Measurements from ENCODE around the gene ABO. TPM values are rescaled to one million over a fixed set of nuclear protein-coding genes. Genes with fewer than 3 reads are reported as not detected.

Gene ABO
- total RNA-seq, 1 donor from 2014 or later, result 0.58 TPM

DNA sequence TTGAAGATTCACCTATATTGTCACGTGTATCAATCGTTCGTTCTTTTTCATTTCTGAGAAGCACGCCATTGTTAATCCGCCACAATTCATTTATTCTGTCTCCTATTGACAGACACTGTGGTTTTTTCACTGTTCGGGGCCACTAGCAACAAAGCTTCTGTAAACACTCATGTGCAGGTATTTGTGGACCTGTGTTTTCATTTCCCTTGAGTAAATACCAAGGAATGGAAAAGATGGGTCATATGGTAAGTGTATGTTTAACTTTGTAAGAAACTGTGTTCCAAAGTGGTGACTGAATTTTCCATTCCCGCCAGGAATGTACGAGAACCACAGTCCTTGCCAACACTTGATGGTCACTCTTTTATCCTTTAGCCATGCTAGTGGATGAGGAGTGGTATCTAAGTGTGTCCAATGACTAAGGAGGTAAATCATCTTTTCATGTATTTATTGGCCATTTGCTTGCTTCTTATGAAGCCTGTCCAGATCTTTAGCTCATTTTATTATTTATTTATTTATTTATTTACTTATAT lies 10.7 kb downstream of the ABO start:
- Mint-ChIP-seq H3K27me3 (peaks cover 11% of the 10 kb centered on the region), H3K27ac (no peak overlapping the region), H3K9me3 (no peaks in the 10 kb centered on the region), H3K36me3 (ENCODE audit: low read depth) (no peaks in the 10 kb centered on the region), H3K4me1 (no peaks in the 10 kb centered on the region), H3K4me3 (no peak overlapping the region)
- no peak for DNase-seq
- intact Hi-C loops (cut with micrococcal nuclease), result no loop called here

DNA sequence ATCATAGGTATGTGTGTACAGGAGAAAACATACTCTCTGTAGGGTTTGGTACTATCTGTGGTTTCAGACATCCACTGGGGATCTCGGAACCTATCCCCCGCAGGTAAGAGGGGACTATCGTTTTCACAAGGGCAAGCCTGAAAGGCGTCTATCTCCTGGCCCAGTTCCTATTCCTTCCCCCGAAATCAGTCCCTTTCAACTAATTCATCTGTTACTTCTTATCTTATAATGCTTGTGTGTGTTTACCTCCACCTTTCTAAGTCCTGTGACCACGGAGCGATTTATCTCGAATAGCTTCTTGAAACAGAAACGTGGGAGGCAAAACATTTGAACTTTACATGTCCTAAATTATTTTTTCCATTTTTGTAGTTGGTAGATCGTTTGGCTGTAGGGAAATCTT lies 11.4 kb downstream of the ABO start:
- no peaks in the 10 kb centered on the region for H3K4me1 Mint-ChIP-seq
- intact Hi-C loops (cut with micrococcal nuclease), result no loop called here

DNA sequence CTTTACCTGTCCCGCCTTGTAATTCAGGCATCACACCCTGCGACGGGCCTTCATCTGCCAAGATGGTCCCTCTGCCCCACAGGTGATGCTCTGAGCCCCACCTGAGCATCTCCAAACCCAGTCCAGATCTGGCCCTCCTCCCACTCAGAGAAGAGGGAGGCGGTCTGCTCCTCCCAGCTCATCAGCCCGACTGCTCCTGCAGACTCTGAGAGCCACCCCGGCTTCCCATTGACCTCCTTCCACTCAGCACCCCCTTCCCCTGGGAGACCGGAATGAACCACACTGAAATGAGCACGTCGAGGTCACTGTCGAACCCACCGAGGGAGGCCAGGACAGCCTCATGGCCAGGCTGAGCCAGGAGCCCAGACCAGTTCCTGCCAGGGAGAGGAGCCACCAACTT lies 12.8 kb downstream of the ABO start:
- Mint-ChIP-seq H3K36me3 (ENCODE audit: low read depth) (no peaks in the 10 kb centered on the region), H3K4me1 (no peaks in the 10 kb centered on the region), H3K4me3 (no peak overlapping the region), H3K9me3 (no peaks in the 10 kb centered on the region), H3K27ac (no peak overlapping the region), H3K27me3 (peaks cover 6% of the 10 kb centered on the region)
- no peak for DNase-seq
- intact Hi-C loops (cut with micrococcal nuclease), result no loop called here

More for the DNA sequence above, 11.4 kb downstream of the ABO start:
- H3K27ac Mint-ChIP-seq, result no peak overlapping the region
- no peaks in the 10 kb centered on the region for H3K9me3 Mint-ChIP-seq
- no peak for DNase-seq
- peaks cover 10% of the 10 kb centered on the region for H3K27me3 Mint-ChIP-seq
- H3K36me3 Mint-ChIP-seq (ENCODE audit: low read depth), result no peaks in the 10 kb centered on the region
- H3K4me3 Mint-ChIP-seq, result no peak overlapping the region

DNA sequence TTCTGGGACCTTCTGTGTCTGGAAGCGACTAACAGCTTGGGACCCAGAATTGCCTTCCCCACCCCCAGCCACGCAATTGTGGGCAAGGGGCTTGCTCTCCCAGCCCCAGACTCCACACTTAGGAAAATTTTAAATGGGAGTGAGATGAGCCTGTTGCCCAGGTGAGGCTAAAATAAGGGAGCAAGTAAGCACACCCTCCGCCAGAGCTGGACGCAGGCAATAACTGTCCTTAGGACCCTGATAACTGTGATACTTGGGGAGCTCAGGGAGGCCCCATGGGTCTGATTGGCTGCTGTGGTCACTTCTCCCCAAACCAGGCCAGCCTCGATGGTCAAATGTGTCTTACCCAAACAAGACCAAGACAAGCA lies 13.3 kb downstream of the ABO start:
- Mint-ChIP-seq H3K4me1 (no peaks in the 10 kb centered on the region), H3K36me3 (ENCODE audit: low read depth) (no peaks in the 10 kb centered on the region), H3K4me3 (no peak overlapping the region), H3K9me3 (no peaks in the 10 kb centered on the region), H3K27me3 (peaks cover 3% of the 10 kb centered on the region), H3K27ac (no peak overlapping the region)
- intact Hi-C loops (cut with micrococcal nuclease), result no loop called here
- no peak for DNase-seq

DNA sequence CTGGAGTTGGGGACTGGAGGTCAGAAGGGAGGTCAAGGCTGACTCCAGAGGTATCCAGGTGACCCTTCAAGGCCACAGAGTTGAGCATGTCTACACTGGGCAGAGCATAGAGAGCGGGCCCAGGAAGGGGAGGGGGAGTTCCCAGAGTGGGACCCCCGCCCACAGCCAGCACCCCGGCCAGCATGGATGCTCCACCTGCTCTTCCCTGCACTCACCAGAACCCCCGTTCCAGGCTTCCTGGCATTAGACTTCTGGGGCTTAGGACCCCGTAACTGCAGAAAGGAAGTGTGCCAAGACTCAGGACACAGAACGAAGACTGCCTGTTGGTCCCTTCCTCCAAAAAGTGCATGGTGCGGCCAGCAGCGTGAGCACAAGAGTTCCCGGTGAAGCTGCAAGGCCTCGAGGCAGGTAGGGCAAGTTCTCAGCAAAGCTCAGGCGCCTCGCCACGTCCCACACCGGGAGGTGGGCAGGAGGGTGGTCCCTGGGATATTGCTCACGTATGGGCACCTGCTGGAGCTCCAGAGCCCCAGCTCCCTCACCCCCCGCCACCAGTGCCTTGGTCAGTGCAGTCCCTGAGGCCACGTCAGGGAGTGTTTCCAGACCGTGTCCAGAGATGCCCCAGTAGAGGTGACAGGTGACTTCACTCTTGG lies 13.8 kb downstream of the ABO start:
- H3K4me1 Mint-ChIP-seq, result no peaks in the 10 kb centered on the region
- no peaks in the 10 kb centered on the region for H3K36me3 Mint-ChIP-seq (ENCODE audit: low read depth)
- H3K4me3 Mint-ChIP-seq, result no peak overlapping the region
- no peak overlapping the region for H3K27ac Mint-ChIP-seq
- H3K27me3 Mint-ChIP-seq, result no peaks in the 10 kb centered on the region
- no peak for DNase-seq
- H3K9me3 Mint-ChIP-seq, result no peaks in the 10 kb centered on the region
- intact Hi-C loops (cut with micrococcal nuclease), result no loop called here

DNA sequence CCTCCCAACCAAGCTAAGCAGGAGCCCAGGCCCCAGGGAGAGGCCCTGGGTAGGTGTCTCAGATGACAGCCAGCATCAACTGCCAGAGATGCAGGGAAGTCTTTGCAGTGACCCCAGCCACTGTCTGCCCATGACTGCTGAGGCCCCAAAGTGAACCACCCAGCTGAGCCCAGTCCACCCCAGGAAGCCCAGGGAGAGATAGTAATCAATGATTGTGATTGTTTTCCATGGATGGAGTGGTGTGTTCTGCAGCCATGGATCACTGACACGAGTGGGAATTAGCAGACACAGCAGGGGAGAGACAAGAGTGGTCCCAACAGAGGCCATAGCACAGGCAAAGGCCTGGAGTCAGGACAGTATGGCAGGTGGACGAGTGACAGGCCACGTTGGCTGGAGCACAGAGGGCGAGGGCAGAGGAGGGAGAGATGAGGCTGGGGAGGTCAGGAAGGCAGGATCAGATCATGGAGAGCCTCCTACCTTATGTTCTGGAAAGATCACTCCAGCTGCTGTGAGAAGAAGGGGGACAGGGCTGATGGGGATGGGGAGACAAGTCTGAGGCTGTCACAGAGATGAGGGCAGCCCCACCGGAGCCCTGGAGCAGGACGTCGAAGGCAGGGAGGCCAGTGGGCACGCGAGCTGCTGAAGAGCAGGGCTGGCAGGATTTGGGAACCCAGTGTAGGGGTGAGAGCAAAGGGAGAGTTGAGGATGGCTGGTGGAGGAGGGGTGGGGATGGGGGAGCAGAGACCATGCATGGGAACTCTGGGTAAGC lies 14.5 kb downstream of the ABO start:
- Mint-ChIP-seq H3K36me3 (ENCODE audit: low read depth) (no peaks in the 10 kb centered on the region), H3K27me3 (no peaks in the 10 kb centered on the region), H3K4me1 (no peaks in the 10 kb centered on the region), H3K9me3 (no peaks in the 10 kb centered on the region), H3K4me3 (no peak overlapping the region), H3K27ac (no peak overlapping the region)
- intact Hi-C loops (cut with micrococcal nuclease), result no loop called here
- DNase-seq, result no peak

DNA sequence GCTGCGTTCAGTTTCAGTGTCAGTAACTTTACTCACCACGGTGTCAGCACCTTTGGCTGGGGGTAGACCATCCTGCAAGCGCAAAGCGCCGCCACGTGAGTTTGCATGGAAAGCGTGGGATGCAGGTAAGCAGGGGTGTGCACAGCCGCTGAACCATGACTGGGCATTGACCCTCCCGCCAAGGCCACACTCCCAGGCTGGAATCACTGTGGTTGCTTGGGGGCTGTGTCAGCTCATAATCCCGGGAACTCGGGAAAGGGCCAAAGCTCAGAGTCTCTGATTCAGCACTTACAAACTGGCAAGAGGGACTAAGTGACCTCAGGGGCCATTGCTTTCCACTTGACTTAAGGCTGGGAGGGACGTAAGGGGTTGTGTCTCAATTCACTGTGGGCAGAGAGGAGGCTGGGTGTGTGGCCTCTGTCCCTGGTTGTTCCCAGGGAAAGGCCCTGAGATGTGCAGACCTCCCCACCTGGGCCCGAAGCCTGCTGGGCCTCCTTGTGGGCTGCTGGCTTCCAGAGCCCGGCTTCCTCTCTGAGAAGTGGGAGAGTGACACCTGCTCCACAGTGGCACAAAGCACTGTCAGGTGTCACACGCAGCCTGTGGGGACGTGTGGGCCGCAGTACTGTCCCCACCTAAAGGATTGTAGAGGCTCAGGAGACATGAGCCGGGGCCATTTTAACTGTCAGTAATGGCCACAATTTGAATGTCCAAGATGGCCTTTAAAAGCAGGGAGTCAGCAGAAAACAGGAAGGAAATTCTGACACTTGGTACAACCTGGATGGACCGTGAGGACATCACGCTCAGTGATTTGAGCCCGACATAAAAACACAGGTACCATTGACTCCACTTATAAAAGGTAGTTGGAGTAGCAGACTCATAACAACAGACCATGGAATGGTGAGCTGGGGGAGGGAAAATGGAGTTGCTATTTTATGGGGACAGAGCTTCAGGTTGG lies 16.7 kb downstream of the ABO start:
- intact Hi-C loops (cut with micrococcal nuclease), result no loop called here
- no peak overlapping the region for H3K27ac Mint-ChIP-seq
- H3K36me3 Mint-ChIP-seq (ENCODE audit: low read depth), result no peaks in the 10 kb centered on the region

DNA sequence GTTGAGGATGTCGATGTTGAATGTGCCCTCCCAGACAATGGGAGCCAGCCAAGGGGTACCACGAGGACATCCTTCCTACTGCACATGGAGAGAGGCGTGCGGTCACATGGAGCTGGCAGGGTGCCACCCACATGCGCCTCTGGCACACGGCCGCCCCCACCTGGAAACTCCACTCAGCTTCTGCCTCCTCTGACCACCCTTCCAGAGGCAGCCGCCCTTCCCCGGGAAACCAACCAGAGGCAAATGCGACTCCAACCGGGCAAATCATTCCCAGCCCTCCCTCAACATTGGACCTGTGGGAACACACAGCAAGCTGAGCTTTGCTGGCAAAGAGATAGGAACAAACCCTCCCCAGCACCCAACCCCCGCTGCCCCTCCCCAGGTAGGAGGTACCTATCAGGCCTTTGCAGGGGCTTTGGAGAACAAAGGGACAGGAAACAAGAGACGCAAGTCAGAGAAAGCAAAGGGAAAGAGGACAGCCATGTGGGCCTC lies 17.5 kb downstream of the ABO start:
- H3K36me3 Mint-ChIP-seq (ENCODE audit: low read depth), result no peaks in the 10 kb centered on the region
- DNase-seq, result no peak
- H3K4me3 Mint-ChIP-seq, result no peak overlapping the region
- peaks cover 8% of the 10 kb centered on the region for H3K4me1 Mint-ChIP-seq
- intact Hi-C loops (cut with micrococcal nuclease), result no loop called here
- no peaks in the 10 kb centered on the region for H3K9me3 Mint-ChIP-seq
- no peak overlapping the region for H3K27ac Mint-ChIP-seq
- no peaks in the 10 kb centered on the region for H3K27me3 Mint-ChIP-seq

More for the DNA sequence above, 16.7 kb downstream of the ABO start:
- no peak for DNase-seq
- Mint-ChIP-seq H3K4me1 (peaks cover 2% of the 10 kb centered on the region), H3K27me3 (no peaks in the 10 kb centered on the region), H3K4me3 (no peak overlapping the region), H3K9me3 (no peaks in the 10 kb centered on the region)

DNA sequence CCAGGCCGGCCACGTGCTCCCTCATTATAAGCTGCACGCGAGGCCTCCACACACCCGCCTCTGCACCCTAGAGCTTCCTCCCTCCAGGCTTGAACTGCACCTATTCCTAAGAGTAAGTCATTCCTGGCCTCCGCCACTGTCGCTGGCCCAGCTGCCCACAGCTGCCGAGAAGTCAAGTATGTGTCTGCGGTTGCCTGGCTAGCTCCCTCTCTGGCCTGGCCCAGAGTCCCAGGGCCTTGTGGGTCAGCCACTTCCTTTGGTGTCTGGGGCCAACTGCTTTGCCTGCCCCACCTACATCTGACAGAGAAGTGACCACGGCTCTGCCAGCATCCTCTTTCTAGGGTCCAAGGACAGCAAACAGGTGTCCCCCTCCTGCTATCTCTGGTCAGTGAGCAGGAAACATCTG lies 18.3 kb downstream of the ABO start:
- Mint-ChIP-seq H3K4me1 (peaks cover 9% of the 10 kb centered on the region), H3K36me3 (ENCODE audit: low read depth) (no peaks in the 10 kb centered on the region), H3K27ac (no peak overlapping the region), H3K9me3 (no peaks in the 10 kb centered on the region), H3K27me3 (no peaks in the 10 kb centered on the region), H3K4me3 (no peak overlapping the region)
- DNase-seq, result no peak
- intact Hi-C loops (cut with micrococcal nuclease), result no loop called here

DNA sequence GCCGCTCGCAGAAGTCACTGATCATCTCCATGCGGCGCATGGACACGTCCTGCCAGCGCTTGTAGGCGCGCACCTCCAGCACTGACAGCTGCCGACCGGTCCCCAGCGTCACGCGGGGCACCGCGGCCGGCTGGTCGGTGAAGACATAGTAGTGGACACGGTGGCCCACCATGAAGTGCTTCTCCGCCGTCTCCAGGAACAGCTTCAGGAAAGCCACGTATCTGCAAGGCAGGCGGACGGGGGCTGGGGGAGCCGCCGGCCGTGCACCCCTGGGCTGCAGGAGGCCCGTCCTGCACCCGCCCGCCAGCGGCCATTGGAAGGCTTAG lies 18.9 kb downstream of the ABO start:
- intact Hi-C loops (cut with micrococcal nuclease), result no loop called here
- Mint-ChIP-seq H3K4me3 (no peak overlapping the region), H3K27ac (no peak overlapping the region), H3K4me1 (peaks cover 10% of the 10 kb centered on the region), H3K27me3 (no peaks in the 10 kb centered on the region), H3K9me3 (no peaks in the 10 kb centered on the region), H3K36me3 (ENCODE audit: low read depth) (no peaks in the 10 kb centered on the region)
- DNase-seq, result no peak

DNA sequence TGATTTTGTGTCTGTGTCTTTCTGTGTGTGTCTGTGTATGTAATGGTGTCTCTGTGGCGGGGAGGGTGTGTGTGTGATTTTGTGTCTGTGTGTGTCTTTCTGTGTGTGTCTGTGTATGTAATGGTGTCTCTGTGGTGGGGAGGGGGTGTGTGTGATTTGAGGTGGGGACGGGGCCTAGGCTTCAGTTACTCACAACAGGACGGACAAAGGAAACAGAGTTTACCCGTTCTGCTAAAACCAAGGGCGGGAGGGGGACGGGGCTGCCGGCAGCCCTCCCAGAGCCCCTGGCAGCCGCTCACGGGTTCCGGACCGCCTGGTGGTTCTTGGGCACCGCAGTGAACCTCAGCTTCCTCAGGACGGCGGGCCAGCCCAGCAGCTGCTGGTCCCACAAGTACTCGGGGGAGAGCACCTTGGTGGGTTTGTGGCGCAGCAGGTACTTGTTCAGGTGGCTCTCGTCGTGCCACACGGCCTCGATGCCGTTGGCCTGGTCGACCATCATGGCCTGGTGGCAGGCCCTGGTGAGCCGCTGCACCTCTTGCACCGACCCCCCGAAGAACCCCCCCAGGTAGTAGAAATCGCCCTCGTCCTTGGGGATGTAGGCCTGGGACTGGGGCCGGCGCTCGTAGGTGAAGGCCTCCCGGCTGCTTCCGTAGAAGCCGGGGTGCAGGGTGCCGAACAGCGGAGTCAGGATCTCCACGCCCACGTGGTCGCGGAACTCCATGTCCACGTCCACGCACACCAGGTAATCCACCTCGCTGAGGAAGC lies 19.4 kb downstream of the ABO start:
- intact Hi-C loops (cut with micrococcal nuclease), result no loop called here
- Mint-ChIP-seq H3K4me1 (peaks cover 10% of the 10 kb centered on the region), H3K4me3 (no peak overlapping the region), H3K9me3 (no peaks in the 10 kb centered on the region), H3K27ac (no peak overlapping the region), H3K36me3 (ENCODE audit: low read depth) (no peaks in the 10 kb centered on the region), H3K27me3 (no peaks in the 10 kb centered on the region)
- no peak for DNase-seq

DNA sequence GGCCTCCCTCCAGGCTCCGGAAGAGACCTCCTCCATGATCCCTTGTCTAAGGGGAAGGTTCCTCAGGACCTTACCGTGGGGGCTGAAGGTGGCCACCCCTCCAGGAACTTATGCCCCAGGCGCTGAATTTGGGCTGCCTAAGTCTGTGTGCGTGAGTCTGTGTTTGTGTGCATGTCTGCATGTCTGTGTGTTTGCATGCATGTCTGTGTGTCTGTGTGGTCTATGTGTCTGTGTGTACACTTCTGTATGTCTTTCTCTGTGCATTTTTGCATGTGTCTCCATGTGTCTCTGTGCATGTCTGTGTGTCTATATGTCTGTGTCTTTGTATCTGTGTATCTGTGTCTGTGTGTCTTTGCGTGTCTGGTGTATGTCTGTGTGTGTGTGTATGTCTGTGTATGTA lies 20.5 kb downstream of the ABO start:
- Mint-ChIP-seq H3K9me3 (no peaks in the 10 kb centered on the region), H3K36me3 (ENCODE audit: low read depth) (no peaks in the 10 kb centered on the region), H3K27me3 (no peaks in the 10 kb centered on the region), H3K4me3 (no peak overlapping the region), H3K27ac (no peak overlapping the region), H3K4me1 (peaks cover 12% of the 10 kb centered on the region)
- intact Hi-C loops (cut with micrococcal nuclease), result no loop called here
- DNase-seq, result no peak

DNA sequence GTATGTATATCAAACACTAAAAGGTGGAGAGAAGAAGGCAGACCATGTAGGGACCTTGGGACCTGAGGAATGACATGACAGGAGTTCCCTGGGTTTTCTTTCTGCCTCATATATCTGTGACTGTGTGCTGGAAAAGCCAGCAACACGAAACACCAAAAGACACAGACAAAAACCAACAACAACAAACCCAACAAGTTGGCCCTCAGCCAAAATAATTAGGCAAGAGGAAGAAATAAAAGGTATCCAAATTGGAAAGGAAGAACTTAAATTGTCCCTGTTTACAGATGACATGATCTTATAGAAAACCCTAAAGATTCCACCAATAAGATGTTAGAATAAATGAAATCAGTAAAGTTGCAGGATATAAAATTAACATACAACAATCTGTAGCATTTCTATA lies 21.7 kb downstream of the ABO start:
- H3K9me3 Mint-ChIP-seq, result no peaks in the 10 kb centered on the region
- no peak for DNase-seq
- intact Hi-C loops (cut with micrococcal nuclease), result no loop called here
- no peak overlapping the region for H3K27ac Mint-ChIP-seq
- no peaks in the 10 kb centered on the region for H3K27me3 Mint-ChIP-seq
- peaks cover 22% of the 10 kb centered on the region for H3K4me1 Mint-ChIP-seq
- H3K36me3 Mint-ChIP-seq (ENCODE audit: low read depth), result no peaks in the 10 kb centered on the region
- no peak overlapping the region for H3K4me3 Mint-ChIP-seq

All from activated CD4-positive, alpha-beta T cell treated with anti-CD3 and anti-CD28 coated beads, Interleukin-2, amount 10 ng/mL, durations not matched to agents 24 days and 14 days (primary cell).